ENCODE results near the gene SWSAP1.
"Not testable (repeated sequence)": the region's sequence is repeated elsewhere in the genome, so short reads cannot be mapped to it uniquely, and the experiment has no call there.

The SWSAP1 gene

GRCh38 chr19:11373885-11374432, 507 bp upstream of the SWSAP1 start:
- DNase-seq (ENCODE audit: low read depth), result no peak
- H3K4me3 ChIP-seq (ENCODE audit: low read depth, low read length), result peak overlapping the region; percentile 76
- no peak for TF ChIP-seq CTCF (IDR thresholded peaks at IDR 0.05; ENCODE audit: low read depth, low read length, missing control alignments)

- no peak for TF ChIP-seq CTCF (IDR thresholded peaks at IDR 0.05; ENCODE audit: low read depth, low read length, missing control alignments)
- no peak for DNase-seq (ENCODE audit: low read depth)
These were observed 880 bp downstream of the SWSAP1 start for GRCh38 chr19:11375143-11375948.

GRCh38 chr19:11377237-11377636, 2.8 kb downstream of the SWSAP1 start:
- no peak overlapping the region; the same call in 1 of the 2 replicates for H3K4me3 ChIP-seq (ENCODE audit: low read depth, low read length)
- DNase-seq (ENCODE audit: low read depth), result no peak
- TF ChIP-seq CTCF (IDR thresholded peaks at IDR 0.05; ENCODE audit: low read depth, low read length, missing control alignments), result no peak

More at GRCh38 chr19:11375143-11375948, 880 bp downstream of the SWSAP1 start:
- H3K4me3 ChIP-seq (ENCODE audit: low read depth, low read length), result peak overlapping the region; percentile 76

GRCh38 chr19:11377756-11378155, 3.3 kb downstream of the SWSAP1 start:
- no peak for DNase-seq (ENCODE audit: low read depth)
- TF ChIP-seq CTCF (IDR thresholded peaks at IDR 0.05; ENCODE audit: low read depth, low read length, missing control alignments), result no peak
- no peak overlapping the region for H3K4me3 ChIP-seq (ENCODE audit: low read depth, low read length)

GRCh38 chr19:11378319-11379189, 4.1 kb downstream of the SWSAP1 start:
- no peak for DNase-seq (ENCODE audit: low read depth)
- H3K4me3 ChIP-seq (ENCODE audit: low read depth, low read length), result no peak overlapping the region
- TF ChIP-seq CTCF (IDR thresholded peaks at IDR 0.05; ENCODE audit: low read depth, low read length, missing control alignments), result peak; percentile 76

- H3K4me3 ChIP-seq (ENCODE audit: low read depth, low read length); DNase-seq (ENCODE audit: low read depth): not testable (repeated sequence)
These were observed 4.9 kb downstream of the SWSAP1 start for GRCh38 chr19:11379269-11379845.

GRCh38 chr19:11379857-11380350, 5.4 kb downstream of the SWSAP1 start:
- H3K4me3 ChIP-seq (ENCODE audit: low read depth, low read length), result peak overlapping the region; percentile 91
- TF ChIP-seq CTCF (IDR thresholded peaks at IDR 0.05; ENCODE audit: low read depth, low read length, missing control alignments), result no peak

More at GRCh38 chr19:11379857-11380350, 5.4 kb downstream of the SWSAP1 start:
- no peak for DNase-seq (ENCODE audit: low read depth)
